Caco-2 (cell line): Measurements from ENCODE around the gene OR13F1. TPM values are rescaled to one million over a fixed set of nuclear protein-coding genes. Genes with fewer than 3 reads are reported as not detected.

Experiments
- Bru-seq: library from RNA; stranded (reverse); fragments of 400-500 nt; gene quantifications from one replicate; lab custom pipeline; 2021; lab: Mats Ljungman, UMichigan
- BruChase-seq, 2 experiments: library from RNA; stranded (reverse); fragments of 400-500 nt; gene quantifications; one replicate each; lab custom pipeline; 2021; lab: Mats Ljungman, UMichigan
- BruUV-seq: library from RNA; stranded (reverse); fragments of 400-500 nt; replicated peaks from 2 replicates; lab custom pipeline; 2021; lab: Mats Ljungman, UMichigan
- CTCF ChIA-PET: fragments of 300-600 bp; sonication (Branson Sonifier 250); formaldehyde crosslinking; loops from one replicate; lab custom pipeline; 2022; ENCODE audit warnings: antibody characterized with exemption; lab: Charles Lee
- POLR2A ChIA-PET: fragments of 300-600 bp; sonication (Branson Sonifier 250); formaldehyde crosslinking; loops from one replicate; lab custom pipeline; 2022; ENCODE audit warnings: antibody characterized with exemption; lab: Charles Lee
- DNase-seq, 2 experiments: peaks; one replicate each; pipeline versions ENCODE4 v3.0.0 to v3.0.0-alpha.2; 2020 to 2022
- H3K27me3 ChIP-seq: replicated peaks from 2 replicates; pipeline ENCODE4 v1.6.0; 2011; ENCODE audit warnings: low read length; ENCODE audit not compliant: control insufficient read depth, insufficient read depth
- H3K36me3 ChIP-seq: 2 replicates; pipeline ENCODE4 v1.5.1; 2011; ENCODE audit warnings: low read length; ENCODE audit not compliant: control insufficient read depth, insufficient read depth
- H3K4me1 ChIP-seq: fragments of 250-450 bp; sonication (Bioruptor Pico); 2 replicates; pipeline ENCODE4 v1.5.1; 2020; ENCODE audit warnings: mild to moderate bottlenecking
- H3K4me3 ChIP-seq: 2 replicates; pipeline ENCODE4 v1.5.1; 2011; ENCODE audit warnings: low read depth, mild to moderate bottlenecking, control low read depth, low read length
- H3K9me3 ChIP-seq: fragments of 250-450 bp; sonication (Bioruptor Pico); 2 replicates; pipeline ENCODE4 v1.5.1; 2020; ENCODE audit warnings: mild to moderate bottlenecking, moderate library complexity
- H3K27ac Mint-ChIP-seq: one replicate; pipeline ENCODE4 v1.8.0; 2022; ENCODE audit warnings: mixed read lengths; ENCODE audit not compliant: unreplicated experiment
- H3K27me3 Mint-ChIP-seq: one replicate; pipeline ENCODE4 v1.8.0; 2022; ENCODE audit warnings: mixed read lengths; ENCODE audit not compliant: insufficient read depth, unreplicated experiment
- H3K36me3 Mint-ChIP-seq: one replicate; pipeline ENCODE4 v1.8.0; 2022; ENCODE audit warnings: mild to moderate bottlenecking, mixed read lengths; ENCODE audit not compliant: insufficient read depth, unreplicated experiment
- H3K4me1 Mint-ChIP-seq: one replicate; pipeline ENCODE4 v1.8.0; 2022; ENCODE audit warnings: low read depth, mixed read lengths; ENCODE audit not compliant: unreplicated experiment
- H3K4me3 Mint-ChIP-seq: one replicate; pipeline ENCODE4 v1.8.0; 2022; ENCODE audit warnings: mild to moderate bottlenecking, moderate library complexity, mixed read lengths; ENCODE audit not compliant: unreplicated experiment
- H3K9me3 Mint-ChIP-seq: one replicate; pipeline ENCODE4 v1.8.0; 2022; ENCODE audit warnings: mixed read lengths; ENCODE audit not compliant: unreplicated experiment
- intact Hi-C: fragments of 100-400 bp; cut with micrococcal nuclease; formaldehyde crosslinking; loops from one replicate; pipeline ENCODE4 v1.10.0; 2022; ENCODE audit not compliant: unreplicated experiment
- long read RNA-seq: library from polyadenylated mRNA; stranded (forward); transcript quantifications from one replicate; pipeline ENCODE4 v2.0.0, GENCODE V29; 2022
- total RNA-seq: library from RNA; stranded (reverse); gene quantifications from 2 replicates; pipeline ENCODE4 v1.2.3, GENCODE V29; 2022
- TF ChIP-seq, protein P1 (sequence below), 2 experiments: fragments of 200-600 bp in 1 of 2; IDR thresholded peaks; 1 replicate in 1 of 2; 2 replicates in 1 of 2; pipeline versions ENCODE4 v1.5.1 to v1.8.0; 2011 to 2022; ENCODE audit warnings: antibody characterized with exemption in 1 of 2, control low read depth in 1 of 2, inconsistent platforms in 1 of 2, low read depth in 1 of 2, low read length in 1 of 2, mild to moderate bottlenecking in 1 of 2, moderate library complexity in 1 of 2; ENCODE audit not compliant: insufficient read depth in 1 of 2, severe bottlenecking in 1 of 2, unreplicated experiment in 1 of 2

The OR13F1 gene, protein sequence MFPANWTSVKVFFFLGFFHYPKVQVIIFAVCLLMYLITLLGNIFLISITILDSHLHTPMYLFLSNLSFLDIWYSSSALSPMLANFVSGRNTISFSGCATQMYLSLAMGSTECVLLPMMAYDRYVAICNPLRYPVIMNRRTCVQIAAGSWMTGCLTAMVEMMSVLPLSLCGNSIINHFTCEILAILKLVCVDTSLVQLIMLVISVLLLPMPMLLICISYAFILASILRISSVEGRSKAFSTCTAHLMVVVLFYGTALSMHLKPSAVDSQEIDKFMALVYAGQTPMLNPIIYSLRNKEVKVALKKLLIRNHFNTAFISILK
- total RNA-seq = not detected in 2 replicates
- not detected for Bru-seq, nascent RNA
- not detected for BruChase-seq, experiment 1, labeled RNA remaining after a 2-hour chase
- not detected for BruChase-seq, experiment 2, labeled RNA remaining after a 6-hour chase
- long read RNA-seq = 0 reads

DNA sequence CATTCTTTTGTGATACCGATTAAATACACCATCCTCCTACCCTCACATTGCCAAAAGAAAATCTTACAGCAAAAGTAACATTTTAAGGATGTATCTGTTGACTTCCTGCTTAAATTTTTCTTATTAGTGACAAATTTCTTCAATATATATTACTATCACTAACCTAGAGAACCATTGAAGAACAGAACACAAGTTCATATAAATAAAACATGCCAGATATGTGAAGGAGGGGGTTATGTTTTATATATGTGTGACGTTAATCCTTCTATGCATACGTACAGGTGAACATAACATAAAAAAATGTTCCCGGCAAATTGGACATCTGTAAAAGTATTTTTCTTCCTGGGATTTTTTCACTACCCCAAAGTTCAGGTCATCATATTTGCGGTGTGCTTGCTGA is at the start of gene OR13F1:
TSS of gene OR13F1 (plus strand) at position 301 of the 400 bp plus-strand sequence. CDS start at position 301, 0 bp downstream.
- BruUV-seq = no TSS peak
- Histone ChIP-seq H3K36me3 (no peaks in the 10 kb centered on the region), H3K9me3 (no peaks in the 10 kb centered on the region), H3K4me3 (no peak within 1 kb of the TSS), H3K4me1 (no peaks in the 10 kb centered on the region), H3K27me3 (no peaks in the 10 kb centered on the region)
- intact Hi-C loops = no loop called here
- H3K4me1 Mint-ChIP-seq = no peaks in the 10 kb centered on the region
- TF ChIP-seq, protein P1, sequence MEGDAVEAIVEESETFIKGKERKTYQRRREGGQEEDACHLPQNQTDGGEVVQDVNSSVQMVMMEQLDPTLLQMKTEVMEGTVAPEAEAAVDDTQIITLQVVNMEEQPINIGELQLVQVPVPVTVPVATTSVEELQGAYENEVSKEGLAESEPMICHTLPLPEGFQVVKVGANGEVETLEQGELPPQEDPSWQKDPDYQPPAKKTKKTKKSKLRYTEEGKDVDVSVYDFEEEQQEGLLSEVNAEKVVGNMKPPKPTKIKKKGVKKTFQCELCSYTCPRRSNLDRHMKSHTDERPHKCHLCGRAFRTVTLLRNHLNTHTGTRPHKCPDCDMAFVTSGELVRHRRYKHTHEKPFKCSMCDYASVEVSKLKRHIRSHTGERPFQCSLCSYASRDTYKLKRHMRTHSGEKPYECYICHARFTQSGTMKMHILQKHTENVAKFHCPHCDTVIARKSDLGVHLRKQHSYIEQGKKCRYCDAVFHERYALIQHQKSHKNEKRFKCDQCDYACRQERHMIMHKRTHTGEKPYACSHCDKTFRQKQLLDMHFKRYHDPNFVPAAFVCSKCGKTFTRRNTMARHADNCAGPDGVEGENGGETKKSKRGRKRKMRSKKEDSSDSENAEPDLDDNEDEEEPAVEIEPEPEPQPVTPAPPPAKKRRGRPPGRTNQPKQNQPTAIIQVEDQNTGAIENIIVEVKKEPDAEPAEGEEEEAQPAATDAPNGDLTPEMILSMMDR (IDR thresholded peaks at IDR 0.05; ENCODE audit: insufficient read depth in 1 of 2, low read depth in 1 of 2, low read length in 1 of 2, severe bottlenecking in 1 of 2, unreplicated experiment in 1 of 2) = no peak
- H3K27ac Mint-ChIP-seq = no peak within 1 kb of the TSS
- no peak for DNase-seq
- no peaks in the 10 kb centered on the region for H3K9me3 Mint-ChIP-seq
- no peaks in the 10 kb centered on the region for H3K36me3 Mint-ChIP-seq
- no peak within 1 kb of the TSS for H3K4me3 Mint-ChIP-seq
- ChIA-PET CTCF (no interaction called here), POLR2A (no interaction called here)
- H3K27me3 Mint-ChIP-seq = peaks cover 4% of the 10 kb centered on the region

DNA sequence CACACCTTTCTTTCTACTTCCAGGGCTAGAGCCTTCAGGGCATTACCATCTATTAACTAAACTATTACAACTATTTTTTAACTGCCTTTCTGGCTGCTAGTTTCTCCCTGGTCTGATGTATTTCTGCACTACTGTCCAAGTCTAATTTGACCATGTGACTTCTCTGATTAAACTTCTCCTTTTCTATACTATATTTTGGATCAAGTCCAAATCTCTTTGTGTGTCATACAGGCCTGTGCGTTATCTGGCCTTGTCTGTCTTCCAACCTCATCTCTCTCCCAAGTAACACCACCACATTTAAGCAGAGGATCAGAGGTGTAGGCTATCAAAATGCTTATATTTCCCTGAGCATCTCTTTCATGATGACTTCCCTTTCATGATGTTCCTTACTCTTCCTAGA is 47.2 kb upstream of the OR13F1 start:
- TF ChIP-seq, protein P1 (IDR thresholded peaks at IDR 0.05; ENCODE audit: insufficient read depth in 1 of 2, low read depth in 1 of 2, low read length in 1 of 2, severe bottlenecking in 1 of 2, unreplicated experiment in 1 of 2) = no peak
- Mint-ChIP-seq H3K27ac (no peak overlapping the region), H3K36me3 (no peaks in the 10 kb centered on the region), H3K9me3 (no peaks in the 10 kb centered on the region), H3K4me3 (no peak overlapping the region), H3K4me1 (no peaks in the 10 kb centered on the region), H3K27me3 (peaks cover 3% of the 10 kb centered on the region)
- Histone ChIP-seq H3K4me3 (no peak overlapping the region), H3K9me3 (no peaks in the 10 kb centered on the region), H3K4me1 (no peaks in the 10 kb centered on the region), H3K36me3 (no peaks in the 10 kb centered on the region), H3K27me3 (no peaks in the 10 kb centered on the region)
- BruUV-seq = no TSS peak
- POLR2A ChIA-PET = no interaction called here
- intact Hi-C loops = no loop called here
- CTCF ChIA-PET = no interaction called here
- DNase-seq = no peak

DNA sequence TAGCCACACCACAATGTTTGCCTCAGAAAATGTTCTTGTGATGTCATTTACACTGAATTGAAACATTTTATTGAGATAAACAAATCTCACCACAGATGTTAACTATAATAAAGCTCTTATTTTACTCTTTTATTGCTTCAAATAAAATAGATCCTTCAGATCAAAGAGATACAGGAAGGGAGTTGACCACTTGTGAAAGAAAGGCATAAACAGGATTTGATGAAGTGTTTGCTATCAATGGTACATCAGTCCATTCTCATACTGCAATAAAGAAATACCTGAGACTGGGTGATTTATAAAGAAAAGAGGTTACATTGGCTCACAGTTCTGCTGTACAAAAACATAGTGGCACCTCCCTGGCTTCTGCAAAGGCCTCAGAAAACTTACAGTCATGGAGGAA is 40.2 kb upstream of the OR13F1 start:
- Histone ChIP-seq H3K4me3 (no peak overlapping the region), H3K36me3 (no peaks in the 10 kb centered on the region), H3K9me3 (no peaks in the 10 kb centered on the region; the same call in 1 of the 2 replicates), H3K4me1 (no peaks in the 10 kb centered on the region), H3K27me3 (no peaks in the 10 kb centered on the region)
- POLR2A ChIA-PET = no interaction called here
- Mint-ChIP-seq H3K4me1 (no peaks in the 10 kb centered on the region), H3K9me3 (no peaks in the 10 kb centered on the region), H3K36me3 (no peaks in the 10 kb centered on the region), H3K27me3 (no peaks in the 10 kb centered on the region), H3K4me3 (no peak overlapping the region), H3K27ac (no peak overlapping the region)
- no peak for DNase-seq
- intact Hi-C loops = no loop called here
- CTCF ChIA-PET = no interaction called here
- TF ChIP-seq, protein P1 (IDR thresholded peaks at IDR 0.05; ENCODE audit: insufficient read depth in 1 of 2, low read depth in 1 of 2, low read length in 1 of 2, severe bottlenecking in 1 of 2, unreplicated experiment in 1 of 2) = no peak
- no TSS peak for BruUV-seq
